ENCODE results near the gene TAPBPL. TPM values are rescaled to one million over a fixed set of nuclear protein-coding genes. Genes with fewer than 3 reads are reported as not detected.
A peak's percentile ranks its signal among the peaks of the same experiment; 100 is the strongest.
"Not testable (repeated sequence)": the region's sequence is repeated elsewhere in the genome, so short reads cannot be mapped to it uniquely, and the experiment has no call there.

TAPBPL gene
- total RNA-seq, 1 donor from 2014 or later, result 4.2 TPM

DNA sequence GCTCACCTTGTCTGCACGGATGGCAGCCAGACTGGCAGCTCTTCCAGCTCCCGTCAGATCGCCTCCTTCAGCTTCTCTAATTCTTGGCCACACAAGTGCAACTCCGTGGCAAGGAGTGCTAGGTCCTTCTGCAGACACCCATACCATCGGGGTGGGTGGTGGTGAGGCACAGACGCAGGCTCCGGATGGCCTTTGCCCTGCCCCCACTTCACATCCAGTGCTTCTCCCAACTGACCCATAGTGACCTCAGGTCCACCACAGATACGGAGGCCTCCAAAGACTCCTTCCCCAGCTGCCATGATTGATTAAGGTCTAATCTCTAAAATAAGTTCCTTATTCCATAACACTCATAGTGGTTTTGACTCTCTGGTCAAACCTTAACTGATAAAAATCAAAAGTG lies 27.0 kb upstream of the TAPBPL start:
- no peak overlapping the region for H3K9ac ChIP-seq (ENCODE audit: low read depth in 1 of 3, low read length in 3 of 3)
- H3K36me3 ChIP-seq (ENCODE audit: control insufficient read depth in 3 of 3, insufficient read depth in 3 of 3, low read length in 3 of 3), result no peaks in the 10 kb centered on the region
- no peaks in the 10 kb centered on the region for H3K27me3 ChIP-seq (ENCODE audit: control insufficient read depth in 3 of 3, insufficient read depth in 3 of 3, low read length in 3 of 3)
- H3K27ac ChIP-seq (ENCODE audit: low read depth, low read length), result no peak overlapping the region
- H3K4me1 ChIP-seq (ENCODE audit: control insufficient read depth in 3 of 3, insufficient read depth in 3 of 3, low read length in 3 of 3), result peaks cover 5 to 9% (median 6%) of the 10 kb centered on the region in 3 donors
- no peaks in the 10 kb centered on the region for H3K9me3 ChIP-seq (ENCODE audit: control insufficient read depth in 3 of 3, low read length in 3 of 3)
- H3K4me3 ChIP-seq (ENCODE audit: low read length in 3 of 3), result no peak overlapping the region

DNA sequence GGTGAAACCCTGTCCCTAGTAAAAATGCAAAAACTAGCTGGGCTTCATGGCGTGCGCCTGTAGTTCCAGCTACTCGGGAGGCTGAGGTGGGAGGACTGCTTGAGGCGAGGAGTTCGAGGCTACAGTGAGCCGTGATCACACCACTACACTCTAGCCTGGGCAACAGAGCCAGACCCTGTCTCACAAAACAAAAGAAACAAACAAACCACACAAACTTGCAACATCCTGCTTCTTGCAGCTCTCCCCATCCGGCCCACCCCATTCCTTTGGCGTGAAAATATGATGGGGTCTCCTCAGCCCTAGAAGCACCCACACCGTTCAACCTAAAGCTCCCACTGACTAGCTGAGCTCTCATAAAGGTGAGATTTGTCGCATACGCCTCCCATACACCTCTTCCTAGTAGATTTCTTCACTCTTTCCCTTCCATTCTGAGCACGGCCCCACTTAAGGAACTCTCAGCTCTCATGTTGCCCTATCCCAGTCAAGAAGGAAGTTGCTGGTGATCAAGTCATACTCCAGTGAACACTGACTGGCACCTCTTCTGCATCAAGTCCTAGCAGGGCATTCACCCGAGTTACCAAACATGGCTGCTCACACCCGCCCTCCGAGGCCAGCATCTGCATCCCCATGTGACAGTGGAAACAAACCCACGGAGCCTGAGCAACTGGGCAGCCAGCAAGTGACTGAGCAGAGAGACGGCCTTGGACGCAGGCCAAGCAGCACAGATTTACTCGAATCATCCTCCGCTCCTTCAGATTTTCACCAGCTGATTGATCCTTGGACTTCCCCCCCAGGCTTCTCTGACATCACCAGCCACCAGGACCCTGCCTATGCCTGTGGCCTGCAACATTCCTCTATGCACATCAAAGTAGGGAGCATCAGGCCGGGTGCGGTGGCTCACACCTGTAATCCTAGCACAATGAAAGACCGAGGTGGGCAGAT lies 26.0 kb upstream of the TAPBPL start:
- Histone ChIP-seq H3K27ac (ENCODE audit: low read depth, low read length) (no peak overlapping the region), H3K27me3 (ENCODE audit: control insufficient read depth in 3 of 3, insufficient read depth in 3 of 3, low read length in 3 of 3) (no peaks in the 10 kb centered on the region), H3K9ac (ENCODE audit: low read depth in 1 of 3, low read length in 3 of 3) (no peak overlapping the region), H3K36me3 (ENCODE audit: control insufficient read depth in 3 of 3, insufficient read depth in 3 of 3, low read length in 3 of 3) (no peaks in the 10 kb centered on the region), H3K9me3 (ENCODE audit: control insufficient read depth in 3 of 3, low read length in 3 of 3) (no peaks in the 10 kb centered on the region), H3K4me1 (ENCODE audit: control insufficient read depth in 3 of 3, insufficient read depth in 3 of 3, low read length in 3 of 3) (peaks cover 15 to 19% (median 15%) of the 10 kb centered on the region in 3 donors), H3K4me3 (ENCODE audit: low read length in 3 of 3) (no peak overlapping the region)

DNA sequence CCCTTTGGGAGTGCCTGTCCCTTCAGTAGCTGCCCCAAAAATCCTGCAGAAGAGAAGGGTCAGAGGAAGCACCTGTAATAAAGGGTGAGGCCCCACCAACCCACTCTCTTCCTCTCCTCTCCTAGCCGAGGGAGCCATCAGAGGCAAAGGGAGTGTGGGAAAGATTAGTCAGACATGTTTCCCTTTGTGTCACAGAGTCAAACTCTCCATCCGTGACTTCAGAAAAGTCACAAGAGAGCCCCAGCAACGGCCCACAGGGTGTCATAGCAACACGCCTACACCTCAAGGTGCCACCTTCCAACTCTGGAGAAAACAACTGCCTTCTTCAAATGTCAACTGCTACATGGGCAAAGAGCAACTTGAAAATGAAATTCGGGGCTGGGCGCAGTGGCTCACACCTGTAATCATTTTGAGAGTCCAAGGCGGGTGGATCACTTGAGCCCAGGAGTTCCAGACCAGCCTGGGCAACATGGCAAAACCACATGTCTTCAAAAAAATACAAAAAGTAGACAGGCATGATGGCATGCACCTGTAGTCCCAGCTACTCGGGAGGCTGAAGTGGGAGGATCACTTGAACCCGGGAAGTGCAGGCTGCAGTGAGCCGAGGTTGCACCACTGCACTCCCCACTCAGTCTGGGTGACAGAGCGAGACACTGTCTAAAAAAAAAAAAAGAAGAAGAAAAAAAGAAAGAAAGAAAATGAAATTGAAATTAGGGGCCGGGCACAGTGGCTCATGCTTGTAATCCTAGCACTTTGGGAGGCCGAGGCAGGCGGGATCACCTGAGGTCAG lies 24.8 kb upstream of the TAPBPL start:
- Histone ChIP-seq H3K9ac (ENCODE audit: low read depth in 1 of 3, low read length in 3 of 3) (no peak overlapping the region), H3K36me3 (ENCODE audit: control insufficient read depth in 3 of 3, insufficient read depth in 3 of 3, low read length in 3 of 3) (no peaks in the 10 kb centered on the region), H3K9me3 (ENCODE audit: control insufficient read depth in 3 of 3, low read length in 3 of 3) (no peaks in the 10 kb centered on the region), H3K4me1 (ENCODE audit: control insufficient read depth in 3 of 3, insufficient read depth in 3 of 3, low read length in 3 of 3) (peaks cover 17 to 24% (median 18%) of the 10 kb centered on the region in 3 donors), H3K27me3 (ENCODE audit: control insufficient read depth in 3 of 3, insufficient read depth in 3 of 3, low read length in 3 of 3) (no peaks in the 10 kb centered on the region), H3K27ac (ENCODE audit: low read depth, low read length) (no peak overlapping the region), H3K4me3 (ENCODE audit: low read length in 3 of 3) (no peak overlapping the region)

DNA sequence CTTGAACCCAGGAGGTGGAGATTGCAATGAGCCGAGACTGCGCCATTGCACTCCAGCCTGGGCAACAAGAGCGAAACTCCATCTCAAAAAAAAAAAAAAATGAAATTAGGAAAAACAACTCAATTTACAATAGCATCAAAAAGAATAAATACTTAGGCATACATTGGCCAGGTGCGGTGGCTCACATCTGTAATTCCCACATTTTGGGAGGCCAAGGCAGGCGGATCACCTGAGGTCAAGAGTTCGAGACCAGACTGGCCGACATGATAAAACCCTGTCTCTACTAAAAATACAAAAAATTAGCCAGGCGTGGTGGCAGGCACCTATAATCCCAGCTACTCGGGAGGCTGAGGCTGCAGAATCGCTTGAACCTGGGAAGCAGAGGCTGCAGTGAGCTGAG lies 24.0 kb upstream of the TAPBPL start:
- H3K4me3 ChIP-seq (ENCODE audit: low read length in 3 of 3); H3K27me3 ChIP-seq (ENCODE audit: control insufficient read depth in 3 of 3, insufficient read depth in 3 of 3, low read length in 3 of 3); H3K9ac ChIP-seq (ENCODE audit: low read depth in 1 of 3, low read length in 3 of 3); H3K36me3 ChIP-seq (ENCODE audit: control insufficient read depth in 3 of 3, insufficient read depth in 3 of 3, low read length in 3 of 3); H3K27ac ChIP-seq (ENCODE audit: low read depth, low read length); H3K9me3 ChIP-seq (ENCODE audit: control insufficient read depth in 3 of 3, low read length in 3 of 3): not testable (repeated sequence)
- peaks cover 17 to 24% (median 18%) of the 10 kb centered on the region in 3 donors for H3K4me1 ChIP-seq (ENCODE audit: control insufficient read depth in 3 of 3, insufficient read depth in 3 of 3, low read length in 3 of 3)

DNA sequence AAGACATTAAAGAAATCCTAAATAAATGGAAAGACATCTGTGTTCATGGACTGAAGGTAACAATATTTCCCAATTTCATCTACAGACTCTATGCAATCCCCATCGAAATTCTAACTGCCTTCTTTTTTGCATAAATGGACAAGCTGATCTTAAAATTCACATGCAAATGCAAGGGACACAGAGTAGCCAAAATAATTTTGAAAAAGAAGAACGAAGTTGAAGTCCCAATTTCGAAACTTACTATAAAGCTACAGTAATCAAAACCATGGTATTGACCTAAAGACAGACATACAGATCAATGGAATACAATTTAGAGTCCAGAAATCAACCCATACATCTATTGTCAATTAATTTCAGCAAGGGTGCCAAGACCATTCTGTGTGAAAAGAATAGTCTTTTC lies 23.5 kb upstream of the TAPBPL start:
- H3K4me3 ChIP-seq (ENCODE audit: low read length in 3 of 3), result no peak overlapping the region
- no peaks in the 10 kb centered on the region for H3K27me3 ChIP-seq (ENCODE audit: control insufficient read depth in 3 of 3, insufficient read depth in 3 of 3, low read length in 3 of 3)
- H3K36me3 ChIP-seq (ENCODE audit: control insufficient read depth in 3 of 3, insufficient read depth in 3 of 3, low read length in 3 of 3), result no peaks in the 10 kb centered on the region
- no peak overlapping the region for H3K27ac ChIP-seq (ENCODE audit: low read depth, low read length)
- peaks cover 17 to 23% (median 18%) of the 10 kb centered on the region in 3 donors for H3K4me1 ChIP-seq (ENCODE audit: control insufficient read depth in 3 of 3, insufficient read depth in 3 of 3, low read length in 3 of 3)
- no peak overlapping the region for H3K9ac ChIP-seq (ENCODE audit: low read depth in 1 of 3, low read length in 3 of 3)
- no peaks in the 10 kb centered on the region for H3K9me3 ChIP-seq (ENCODE audit: control insufficient read depth in 3 of 3, low read length in 3 of 3)

DNA sequence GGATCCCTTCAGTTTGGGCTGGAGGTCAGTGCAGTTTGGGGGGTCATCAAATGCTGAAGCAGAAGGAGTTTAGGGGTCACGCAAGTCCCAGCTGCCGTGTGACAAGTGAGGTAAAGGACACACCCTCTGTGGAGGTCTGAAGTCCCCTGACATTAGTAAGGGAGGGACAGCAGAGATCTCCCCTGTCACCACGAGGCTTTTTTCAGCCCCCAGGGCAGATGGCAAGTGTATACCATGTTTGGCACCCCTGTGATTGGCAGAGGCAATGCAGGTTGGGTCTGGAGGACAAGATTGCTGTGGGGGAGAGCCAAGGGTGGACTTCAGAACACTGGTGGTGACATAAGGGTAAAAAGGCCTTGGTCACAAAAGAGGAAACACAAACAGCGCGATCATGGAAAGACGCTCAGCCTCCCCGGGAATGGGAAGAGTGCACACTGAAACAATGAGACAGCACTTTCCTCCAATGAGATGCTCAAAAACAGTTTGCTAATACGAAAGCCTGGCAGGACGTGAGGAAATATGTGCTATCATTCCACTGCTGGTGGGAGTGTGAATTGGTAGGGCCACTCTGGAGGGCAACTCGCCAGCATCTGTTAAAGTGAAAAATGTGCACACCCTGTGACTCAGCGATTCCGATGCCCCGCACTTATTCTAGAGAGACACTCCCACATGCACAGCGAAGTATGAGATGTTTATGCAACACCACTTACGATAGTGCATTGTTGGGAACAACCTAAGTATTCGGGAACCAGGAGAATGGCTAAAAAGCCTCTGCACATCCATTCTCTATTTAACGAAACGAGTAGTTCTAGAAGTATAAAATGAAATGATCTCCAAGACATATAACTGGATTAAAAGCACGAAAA lies 21.5 kb upstream of the TAPBPL start:
- H3K9me3 ChIP-seq (ENCODE audit: control insufficient read depth in 3 of 3, low read length in 3 of 3), result no peaks in the 10 kb centered on the region
- peak overlapping the region; percentile 66 for H3K27ac ChIP-seq (ENCODE audit: low read depth, low read length)
- peak overlapping the region; percentile 5 to 74 (median 29) for H3K9ac ChIP-seq (ENCODE audit: low read depth in 1 of 3, low read length in 3 of 3)
- peak overlapping the region; percentile 23 to 75 (median 68) for H3K4me3 ChIP-seq (ENCODE audit: low read length in 3 of 3)
- no peaks in the 10 kb centered on the region for H3K27me3 ChIP-seq (ENCODE audit: control insufficient read depth in 3 of 3, insufficient read depth in 3 of 3, low read length in 3 of 3)
- H3K36me3 ChIP-seq (ENCODE audit: control insufficient read depth in 3 of 3, insufficient read depth in 3 of 3, low read length in 3 of 3), result no peaks in the 10 kb centered on the region
- H3K4me1 ChIP-seq (ENCODE audit: control insufficient read depth in 3 of 3, insufficient read depth in 3 of 3, low read length in 3 of 3), result peaks cover 11 to 16% (median 13%) of the 10 kb centered on the region in 3 donors

DNA sequence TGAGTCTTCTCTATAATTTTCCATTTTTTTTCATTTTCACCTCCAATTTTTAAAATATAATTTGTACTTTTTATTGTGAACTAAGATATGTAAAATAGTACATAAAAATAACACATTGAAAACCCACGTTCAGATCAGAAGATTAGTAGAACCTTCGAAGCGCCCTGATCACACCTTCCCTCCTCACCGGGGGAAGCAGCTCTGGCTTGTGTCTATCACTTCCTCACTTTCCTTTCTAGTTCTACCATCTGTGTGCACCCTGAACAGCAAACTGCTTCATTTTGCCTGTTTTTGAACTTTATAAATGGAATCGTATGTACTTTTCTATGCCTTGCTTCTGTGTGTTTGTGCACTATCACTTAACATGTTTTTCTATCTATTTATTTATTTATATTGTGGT lies 18.9 kb upstream of the TAPBPL start:
- Histone ChIP-seq H3K27me3 (ENCODE audit: control insufficient read depth in 3 of 3, insufficient read depth in 3 of 3, low read length in 3 of 3) (no peaks in the 10 kb centered on the region), H3K4me1 (ENCODE audit: control insufficient read depth in 3 of 3, insufficient read depth in 3 of 3, low read length in 3 of 3) (peaks cover 11 to 16% (median 13%) of the 10 kb centered on the region in 3 donors), H3K4me3 (ENCODE audit: low read length in 3 of 3) (no peak overlapping the region), H3K9me3 (ENCODE audit: control insufficient read depth in 3 of 3, low read length in 3 of 3) (no peaks in the 10 kb centered on the region), H3K9ac (ENCODE audit: low read depth in 1 of 3, low read length in 3 of 3) (no peak overlapping the region), H3K36me3 (ENCODE audit: control insufficient read depth in 3 of 3, insufficient read depth in 3 of 3, low read length in 3 of 3) (no peaks in the 10 kb centered on the region), H3K27ac (ENCODE audit: low read depth, low read length) (no peak overlapping the region)

DNA sequence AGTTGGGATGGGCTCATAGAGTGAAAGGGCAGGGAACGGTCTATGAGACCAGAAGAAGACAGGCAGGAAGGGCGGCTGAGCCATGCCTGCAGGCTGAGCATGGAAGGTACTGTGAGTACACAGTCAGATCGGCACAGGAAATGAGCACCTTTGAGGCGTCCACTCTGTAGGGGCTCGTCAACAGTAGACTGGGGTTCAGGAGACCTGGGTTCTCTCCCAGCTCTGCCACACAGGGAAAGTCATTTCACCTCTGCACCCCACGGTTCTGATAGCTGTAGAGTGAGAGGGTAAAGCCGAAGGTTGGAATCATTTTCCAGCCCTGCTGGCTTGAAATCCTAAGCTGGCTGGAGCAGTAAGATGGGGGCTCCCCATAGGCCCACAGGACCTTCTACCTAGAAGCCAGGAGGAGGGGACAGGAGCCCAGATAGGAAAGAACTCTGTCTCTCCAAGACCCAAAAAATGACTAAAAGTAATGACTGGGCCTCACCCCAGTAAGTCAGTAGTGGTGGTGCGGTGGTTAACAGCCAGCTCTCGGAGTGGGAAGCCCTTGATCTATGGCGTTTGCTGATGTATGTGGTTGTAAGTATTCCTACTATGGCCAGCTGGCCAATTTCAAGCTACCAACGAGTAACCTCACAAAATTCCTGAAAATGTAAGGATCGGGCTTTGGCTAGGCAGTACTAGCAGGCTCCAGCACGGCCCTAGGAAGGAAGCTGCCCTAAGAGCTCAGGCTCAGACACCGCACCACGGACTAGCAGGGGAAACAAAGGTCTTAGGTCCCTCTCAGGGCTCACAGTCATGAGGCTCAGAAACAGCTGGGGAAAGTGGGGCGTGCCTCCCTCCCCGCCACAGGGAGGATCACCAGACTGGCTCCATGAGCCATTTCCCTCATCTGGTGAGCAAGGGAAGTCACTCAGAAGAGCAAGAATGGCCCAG lies 17.4 kb upstream of the TAPBPL start:
- H3K9me3 ChIP-seq (ENCODE audit: control insufficient read depth in 3 of 3, low read length in 3 of 3), result no peaks in the 10 kb centered on the region
- no peak overlapping the region for H3K27ac ChIP-seq (ENCODE audit: low read depth, low read length)
- H3K4me3 ChIP-seq (ENCODE audit: low read length in 3 of 3), result no peak overlapping the region
- H3K4me1 ChIP-seq (ENCODE audit: control insufficient read depth in 3 of 3, insufficient read depth in 3 of 3, low read length in 3 of 3), result peaks cover 11 to 16% (median 13%) of the 10 kb centered on the region in 3 donors
- H3K27me3 ChIP-seq (ENCODE audit: control insufficient read depth in 3 of 3, insufficient read depth in 3 of 3, low read length in 3 of 3), result no peaks in the 10 kb centered on the region
- H3K36me3 ChIP-seq (ENCODE audit: control insufficient read depth in 3 of 3, insufficient read depth in 3 of 3, low read length in 3 of 3), result no peaks in the 10 kb centered on the region
- no peak overlapping the region for H3K9ac ChIP-seq (ENCODE audit: low read depth in 1 of 3, low read length in 3 of 3)

Data from skeletal muscle tissue (tissue), 4 donors.